Measurements from ENCODE around the gene RGS3. TPM values are rescaled to one million over a fixed set of nuclear protein-coding genes. Genes with fewer than 3 reads are reported as not detected.
"Not testable (repeated sequence)": the region's sequence is repeated elsewhere in the genome, so short reads cannot be mapped to it uniquely, and the experiment has no call there.

Gene RGS3
- total RNA-seq, 4 donors from 2014 or later: 10.5 to 18.2 (median 12.8) TPM

- no peak for DNase-seq (ENCODE audit: low spot score in 2 of 2)
- intact Hi-C loops (cut with DNase I; ENCODE audit: low total_unique reads): no loop called here
- no peak for TF ChIP-seq POLR2A (IDR thresholded peaks at IDR 0.05)
- WGBS, 2 donors: 67 to 68% methylated on average over 10 of the region's 10 CpGs
- H3K4me3 ChIP-seq (ENCODE audit: low read depth, poor library complexity, severe bottlenecking): no peak overlapping the region
Observed at GRCh38 chr9:113634596-113635515, 171.3 kb downstream of the RGS3 start.

- intact Hi-C loops (cut with DNase I; ENCODE audit: low total_unique reads): no loop called here
- no peak for DNase-seq (ENCODE audit: low spot score in 2 of 2)
- TF ChIP-seq POLR2A (IDR thresholded peaks at IDR 0.05) (no peak), CTCF (IDR thresholded peaks at IDR 0.05) (no peak)
- H3K4me3 ChIP-seq (ENCODE audit: low read depth, poor library complexity, severe bottlenecking): no peak overlapping the region
- WGBS, 2 donors: 88 to 91% methylated on average over 5 of the region's 5 CpGs
Observed at GRCh38 chr9:113635586-113635985, 172.1 kb downstream of the RGS3 start.

GRCh38 chr9:113636165-113636564, 172.6 kb downstream of the RGS3 start:
- no peak for TF ChIP-seq POLR2A (IDR thresholded peaks at IDR 0.05)
- TF ChIP-seq CTCF (IDR thresholded peaks at IDR 0.05): no peak
- peak in 1 of 2 donors; percentile 76 for DNase-seq (ENCODE audit: low spot score in 2 of 2)
- H3K4me3 ChIP-seq (ENCODE audit: low read depth, poor library complexity, severe bottlenecking): no peak overlapping the region
- intact Hi-C loops (cut with DNase I; ENCODE audit: low total_unique reads): no loop called here
- 74 to 85% methylated on average over 6 to 10 of the region's 10 CpGs for WGBS, 2 donors

- no peak for TF ChIP-seq POLR2A (IDR thresholded peaks at IDR 0.05)
- TF ChIP-seq CTCF (IDR thresholded peaks at IDR 0.05): no peak
- 95 to 99% methylated on average over 6 of the region's 6 CpGs for WGBS, 2 donors
- DNase-seq (ENCODE audit: low spot score in 2 of 2): peak in 1 of 2 donors; percentile 17
- intact Hi-C loops (cut with DNase I; ENCODE audit: low total_unique reads): no loop called here
- H3K4me3 ChIP-seq (ENCODE audit: low read depth, poor library complexity, severe bottlenecking): no peak overlapping the region
Observed at GRCh38 chr9:113636693-113637092, 173.2 kb downstream of the RGS3 start.

GRCh38 chr9:113638490-113638889, 175.0 kb downstream of the RGS3 start:
- no peak for TF ChIP-seq CTCF (IDR thresholded peaks at IDR 0.05)
- no peak for TF ChIP-seq POLR2A (IDR thresholded peaks at IDR 0.05)
- H3K4me3 ChIP-seq (ENCODE audit: low read depth, poor library complexity, severe bottlenecking): no peak overlapping the region
- DNase-seq (ENCODE audit: low spot score in 2 of 2): no peak
- WGBS, 2 donors: 76 to 78% methylated on average over 7 of the region's 7 CpGs
- intact Hi-C loops (cut with DNase I; ENCODE audit: low total_unique reads): no loop called here

- DNase-seq (ENCODE audit: low spot score in 2 of 2): no peak
Observed at GRCh38 chr9:113638897-113639296, 175.4 kb downstream of the RGS3 start.

GRCh38 chr9:113639411-113639970, 176.0 kb downstream of the RGS3 start:
- intact Hi-C loops (cut with DNase I; ENCODE audit: low total_unique reads); H3K4me3 ChIP-seq (ENCODE audit: low read depth, poor library complexity, severe bottlenecking): not testable (repeated sequence)
- WGBS, 2 donors: 89 to 94% methylated on average over 15 of the region's 15 CpGs
- DNase-seq (ENCODE audit: low spot score in 2 of 2): peak in 1 of 2 donors; percentile 67

More at GRCh38 chr9:113638897-113639296, 175.4 kb downstream of the RGS3 start:
- intact Hi-C loops (cut with DNase I; ENCODE audit: low total_unique reads): no loop called here
- H3K4me3 ChIP-seq (ENCODE audit: low read depth, poor library complexity, severe bottlenecking): no peak overlapping the region
- TF ChIP-seq POLR2A (IDR thresholded peaks at IDR 0.05): no peak
- no peak for TF ChIP-seq CTCF (IDR thresholded peaks at IDR 0.05)
- WGBS, 2 donors: 88% methylated on average over 4 of the region's 4 CpGs
